HL-60 (cell line): ENCODE results near the gene TAF4.

ENCODE experiments used
- DNase-seq, 2 experiments: peaks; one replicate each; pipeline ENCODE4 v3.0.0-alpha.2; 2010 to 2020; ENCODE audit warnings: low read depth in 1 of 2, low spot score in 1 of 2
- H3K27ac ChIP-seq: fragments of 250-450 bp; sonication (Bioruptor Pico); replicated peaks from 2 replicates; pipeline ENCODE4 v1.5.1; 2020; ENCODE audit warnings: mild to moderate bottlenecking, moderate library complexity
- H3K27me3 ChIP-seq: fragments of 250-450 bp; sonication (Bioruptor Pico); 2 replicates; pipeline ENCODE4 v1.5.1; 2021; ENCODE audit warnings: mild to moderate bottlenecking, moderate library complexity; ENCODE audit not compliant: insufficient read depth, poor library complexity, severe bottlenecking
- H3K4me3 ChIP-seq: replicated peaks from 2 replicates; pipeline ENCODE4 v1.5.1; 2011; ENCODE audit warnings: mild to moderate bottlenecking, control low read depth, low read length; ENCODE audit not compliant: insufficient read depth
- GABPA ChIP-seq: IDR thresholded peaks from 2 replicates; pipeline ENCODE4 v1.6.1; 2012; ENCODE audit warnings: low read depth
- POLR2AphosphoS5 ChIP-seq: IDR thresholded peaks from 2 replicates; pipeline ENCODE4 v1.6.1; 2012; ENCODE audit warnings: low read depth
- REST ChIP-seq: IDR thresholded peaks from 2 replicates; pipeline ENCODE4 v1.6.1; 2012; ENCODE audit warnings: low read depth; ENCODE audit not compliant: insufficient replicate concordance
- SPI1 ChIP-seq: IDR thresholded peaks from 2 replicates; pipeline ENCODE4 v1.6.1; 2012; ENCODE audit warnings: low read depth, mild to moderate bottlenecking, borderline replicate concordance
- TF ChIP-seq, protein P1 (sequence below): IDR thresholded peaks from one replicate; pipeline ENCODE4 v1.5.1; 2011; ENCODE audit warnings: low read length, control low read depth, inconsistent platforms; ENCODE audit not compliant: insufficient read depth

Gene TAF4

GRCh38 chr20:61937963-61938838 lies 127.5 kb downstream of the TAF4 start:
- DNase-seq, result no peak
- Histone ChIP-seq H3K27ac (no peak overlapping the region), H3K27me3 (no peaks in the 10 kb centered on the region), H3K4me3 (no peak overlapping the region)
- TF ChIP-seq, protein P1, sequence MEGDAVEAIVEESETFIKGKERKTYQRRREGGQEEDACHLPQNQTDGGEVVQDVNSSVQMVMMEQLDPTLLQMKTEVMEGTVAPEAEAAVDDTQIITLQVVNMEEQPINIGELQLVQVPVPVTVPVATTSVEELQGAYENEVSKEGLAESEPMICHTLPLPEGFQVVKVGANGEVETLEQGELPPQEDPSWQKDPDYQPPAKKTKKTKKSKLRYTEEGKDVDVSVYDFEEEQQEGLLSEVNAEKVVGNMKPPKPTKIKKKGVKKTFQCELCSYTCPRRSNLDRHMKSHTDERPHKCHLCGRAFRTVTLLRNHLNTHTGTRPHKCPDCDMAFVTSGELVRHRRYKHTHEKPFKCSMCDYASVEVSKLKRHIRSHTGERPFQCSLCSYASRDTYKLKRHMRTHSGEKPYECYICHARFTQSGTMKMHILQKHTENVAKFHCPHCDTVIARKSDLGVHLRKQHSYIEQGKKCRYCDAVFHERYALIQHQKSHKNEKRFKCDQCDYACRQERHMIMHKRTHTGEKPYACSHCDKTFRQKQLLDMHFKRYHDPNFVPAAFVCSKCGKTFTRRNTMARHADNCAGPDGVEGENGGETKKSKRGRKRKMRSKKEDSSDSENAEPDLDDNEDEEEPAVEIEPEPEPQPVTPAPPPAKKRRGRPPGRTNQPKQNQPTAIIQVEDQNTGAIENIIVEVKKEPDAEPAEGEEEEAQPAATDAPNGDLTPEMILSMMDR, result no peak
- TF ChIP-seq GABPA (no peak), REST (no peak), SPI1 (no peak), POLR2AphosphoS5 (no peak)

DNA sequence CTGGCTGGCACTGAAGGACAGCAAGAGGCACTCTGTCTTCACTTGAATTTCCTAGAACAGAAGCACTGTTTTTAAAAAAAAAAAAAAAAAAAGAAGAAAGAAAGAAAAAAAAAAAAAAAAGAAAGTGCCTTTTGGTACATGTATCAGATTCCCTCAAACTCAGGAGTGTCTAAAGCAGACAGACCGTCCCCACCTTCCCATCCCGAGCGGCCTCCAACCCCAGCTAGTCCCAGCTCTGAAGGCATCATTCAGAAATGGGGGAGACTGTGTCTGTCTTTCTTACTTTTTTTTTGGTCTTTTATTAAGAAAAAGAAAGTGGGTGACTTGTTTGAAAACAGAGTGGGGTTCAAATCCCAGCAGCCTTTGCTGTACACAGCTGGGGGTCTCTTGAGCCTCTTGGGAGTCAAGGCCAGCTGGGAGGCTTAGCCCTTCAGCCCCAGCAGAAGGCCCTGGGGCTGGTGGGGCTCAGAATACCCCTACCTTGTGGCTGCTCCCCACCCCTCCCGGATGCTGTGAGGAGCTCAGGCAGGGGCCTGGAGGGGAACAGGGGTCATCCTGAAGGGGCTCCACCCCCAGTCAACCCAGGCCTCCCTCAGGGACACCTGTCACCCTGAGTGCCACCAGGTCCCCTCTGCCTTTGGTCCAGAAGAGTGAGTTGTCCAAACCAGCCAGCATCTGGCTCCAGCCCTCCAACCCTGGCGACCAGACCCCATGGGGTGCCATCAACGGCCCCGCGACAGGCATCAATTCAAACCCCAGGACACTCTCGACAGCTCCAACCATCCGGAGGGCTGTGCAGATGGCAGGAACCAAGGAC lies 128.3 kb downstream of the TAF4 start:
- TF ChIP-seq POLR2AphosphoS5, result no peak
- no peak for TF ChIP-seq GABPA
- TF ChIP-seq SPI1, result no peak
- TF ChIP-seq, protein P1, result no peak
- no peak for TF ChIP-seq REST

GRCh38 chr20:61936701-61937131 lies 129.0 kb downstream of the TAF4 start:
- no peaks in the 10 kb centered on the region for H3K27me3 ChIP-seq
- DNase-seq, result no peak
- TF ChIP-seq REST, result no peak
- H3K4me3 ChIP-seq, result no peak overlapping the region
- H3K27ac ChIP-seq, result no peak overlapping the region

More for the DNA sequence above, 128.3 kb downstream of the TAF4 start:
- DNase-seq, result no peak
- no peaks in the 10 kb centered on the region for H3K27me3 ChIP-seq
- H3K27ac ChIP-seq, result no peak overlapping the region
- no peak overlapping the region for H3K4me3 ChIP-seq
